Measurements from ENCODE around the gene FPR3. TPM values are rescaled to one million over a fixed set of nuclear protein-coding genes. Genes with fewer than 3 reads are reported as not detected.

The FPR3 gene
- total and polyA plus RNA-seq, 2 experiments from 2014 or later = not detected

- Histone ChIP-seq H4K20me1 (replicated peaks; ENCODE audit: insufficient read depth) (no peaks in the 10 kb centered on the region), H3F3A (replicated peaks; ENCODE audit: low read depth) (no peaks in the 10 kb centered on the region), H2AFZ (no peak overlapping the region), H3K4me3 (no peak overlapping the region), H3K27me3 (ENCODE audit: insufficient read depth) (no peaks in the 10 kb centered on the region), H3K27ac (ENCODE audit: low read depth) (no peak overlapping the region), H3K36me3 (ENCODE audit: insufficient read depth) (no peaks in the 10 kb centered on the region), H3K4me1 (ENCODE audit: insufficient read depth) (no peaks in the 10 kb centered on the region), H3K79me2 (replicated peaks; ENCODE audit: insufficient read depth) (no peaks in the 10 kb centered on the region), H3K9me2 (ENCODE audit: insufficient read depth) (peaks cover 5% of the 10 kb centered on the region; the same call in 1 of the 2 replicates), H3K4me2 (no peak overlapping the region)
- Mint-ChIP-seq H3K4me3 (no peak overlapping the region), H3K9me3 (peaks cover 73% of the 10 kb centered on the region), H3K4me1 (no peaks in the 10 kb centered on the region), H3K36me3 (ENCODE audit: low read depth) (peaks cover 15% of the 10 kb centered on the region; the same call in 2 of the 3 replicates), H3K27me3 (ENCODE audit: insufficient read depth, low read depth, poor library complexity) (peaks cover 9% of the 10 kb centered on the region), H3K27ac (no peak overlapping the region)
- TF ChIP-seq POLR2AphosphoS5 (IDR thresholded peaks at IDR 0.05; ENCODE audit: low read depth) = no peak
- no peak for TF ChIP-seq EZH2 (IDR thresholded peaks at IDR 0.05; ENCODE audit: low read depth, unreplicated experiment)
- TF ChIP-seq EZH2phosphoT487 (IDR thresholded peaks at IDR 0.05; ENCODE audit: unreplicated experiment) = no peak
- no peak for TF ChIP-seq REST (IDR thresholded peaks at IDR 0.05; ENCODE audit: unreplicated experiment)
- TF ChIP-seq ETS1 (IDR thresholded peaks at IDR 0.05) = no peak
- no peak for TF ChIP-seq ZNF114 (CRISPR knock-in tag; IDR thresholded peaks at IDR 0.05)
- TF ChIP-seq ZNF462 (CRISPR knock-in tag; IDR thresholded peaks at IDR 0.05) = no peak
- no peak for TF ChIP-seq CTCF (conservative IDR thresholded peaks at IDR 0.05; ENCODE audit: low read depth in 2 of 2)
- TF ChIP-seq STAT1 (IDR thresholded peaks at IDR 0.05; ENCODE audit: unreplicated experiment) = no peak
- TF ChIP-seq JUNB (IDR thresholded peaks at IDR 0.05; ENCODE audit: unreplicated experiment) = no peak
- TF ChIP-seq NANOG (IDR thresholded peaks at IDR 0.05; ENCODE audit: borderline replicate concordance) = no peak
- no peak for TF ChIP-seq ZNF331 (CRISPR knock-in tag; IDR thresholded peaks at IDR 0.05; ENCODE audit: low read depth)
- no peak for TF ChIP-seq CREB1 (CRISPR knock-in tag; IDR thresholded peaks at IDR 0.05; ENCODE audit: low read depth)
- ATAC-seq (no peak), DNase-seq (ENCODE audit: low spot score) (no peak)
These were observed 4.2 kb downstream of the FPR3 start for GRCh38 chr19:51799034-51799773.

All from GM23338 (cell line).